ENCODE results near the gene ARFGAP3.
A peak's percentile ranks its signal among the peaks of the same experiment; 100 is the strongest.

The ARFGAP3 gene, protein sequence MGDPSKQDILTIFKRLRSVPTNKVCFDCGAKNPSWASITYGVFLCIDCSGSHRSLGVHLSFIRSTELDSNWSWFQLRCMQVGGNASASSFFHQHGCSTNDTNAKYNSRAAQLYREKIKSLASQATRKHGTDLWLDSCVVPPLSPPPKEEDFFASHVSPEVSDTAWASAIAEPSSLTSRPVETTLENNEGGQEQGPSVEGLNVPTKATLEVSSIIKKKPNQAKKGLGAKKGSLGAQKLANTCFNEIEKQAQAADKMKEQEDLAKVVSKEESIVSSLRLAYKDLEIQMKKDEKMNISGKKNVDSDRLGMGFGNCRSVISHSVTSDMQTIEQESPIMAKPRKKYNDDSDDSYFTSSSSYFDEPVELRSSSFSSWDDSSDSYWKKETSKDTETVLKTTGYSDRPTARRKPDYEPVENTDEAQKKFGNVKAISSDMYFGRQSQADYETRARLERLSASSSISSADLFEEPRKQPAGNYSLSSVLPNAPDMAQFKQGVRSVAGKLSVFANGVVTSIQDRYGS

DNA sequence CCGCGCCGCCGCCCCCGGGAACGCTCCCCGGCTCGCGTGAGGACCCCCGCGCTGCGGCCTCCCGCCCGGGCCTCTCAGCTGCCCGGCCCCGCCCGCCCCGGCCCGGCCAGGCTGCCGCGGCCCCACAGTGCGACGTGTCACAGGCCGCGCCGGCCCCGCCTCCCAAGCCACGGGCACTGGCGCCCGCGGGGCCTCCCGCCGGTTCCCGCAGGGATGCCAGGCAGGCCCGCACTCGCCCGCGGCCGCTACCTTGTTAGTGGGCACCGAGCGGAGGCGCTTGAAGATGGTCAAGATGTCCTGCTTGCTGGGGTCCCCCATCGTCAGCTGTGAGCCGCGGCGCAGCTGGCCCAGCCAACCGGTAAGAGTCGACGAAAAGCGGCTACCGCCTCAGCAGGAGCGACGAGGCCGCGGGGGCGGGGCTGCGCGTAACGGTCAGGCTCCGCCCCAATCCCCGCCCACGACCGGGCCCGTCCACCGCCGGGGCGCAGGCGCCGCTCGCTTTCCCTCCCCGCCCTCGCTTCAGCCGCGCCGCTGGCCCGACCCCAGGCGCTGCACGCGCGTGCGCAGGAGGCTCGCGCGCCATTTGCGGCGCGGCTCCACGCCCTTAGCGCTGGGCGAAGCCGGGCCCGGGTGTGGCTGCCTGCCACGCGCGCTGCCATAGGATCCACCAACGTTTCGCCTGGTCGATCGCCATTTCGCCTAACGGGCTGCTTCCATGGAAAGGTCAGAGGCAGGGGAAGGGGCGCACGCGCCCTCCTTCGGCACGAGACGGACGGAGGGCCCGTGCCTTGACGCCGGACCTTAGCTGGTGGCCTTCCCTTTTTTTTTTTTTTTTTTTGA, at the start of gene ARFGAP3:
ARFGAP3 (minus strand) TSS at position 409 of the 840 bp plus-strand sequence; CDS start at position 318, 91 bp downstream.
- DNase-seq (ENCODE audit: low read depth, low spot score), result peak; percentile 95

- DNase-seq (ENCODE audit: low read depth, low spot score), result no peak
Measured at GRCh38 chr22:42905702-42906183, 48.7 kb upstream of the ARFGAP3 start.

GRCh38 chr22:42905217-42905616, 48.1 kb upstream of the ARFGAP3 start:
- DNase-seq (ENCODE audit: low read depth, low spot score), result no peak

DNA sequence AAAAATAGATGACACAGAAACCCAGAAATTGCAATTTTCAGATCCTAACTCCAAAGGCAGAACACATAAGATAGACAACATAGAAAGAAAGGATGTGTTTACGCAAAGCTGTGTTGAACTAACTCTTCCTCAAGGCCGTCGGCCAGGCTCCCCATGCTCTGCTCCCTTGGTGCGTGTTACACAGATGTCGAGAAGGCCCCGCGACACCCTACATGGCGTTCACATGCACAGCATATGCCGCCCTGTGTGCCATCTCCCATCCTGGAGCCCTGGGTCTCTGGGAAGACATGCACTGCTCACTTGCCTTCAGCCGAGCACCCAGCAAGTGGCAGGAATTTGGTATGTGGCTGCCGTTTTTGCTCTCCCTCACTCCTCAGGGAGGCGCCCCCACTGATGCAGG, 47.0 kb upstream of the ARFGAP3 start:
- no peak for DNase-seq (ENCODE audit: low read depth, low spot score)

DNA sequence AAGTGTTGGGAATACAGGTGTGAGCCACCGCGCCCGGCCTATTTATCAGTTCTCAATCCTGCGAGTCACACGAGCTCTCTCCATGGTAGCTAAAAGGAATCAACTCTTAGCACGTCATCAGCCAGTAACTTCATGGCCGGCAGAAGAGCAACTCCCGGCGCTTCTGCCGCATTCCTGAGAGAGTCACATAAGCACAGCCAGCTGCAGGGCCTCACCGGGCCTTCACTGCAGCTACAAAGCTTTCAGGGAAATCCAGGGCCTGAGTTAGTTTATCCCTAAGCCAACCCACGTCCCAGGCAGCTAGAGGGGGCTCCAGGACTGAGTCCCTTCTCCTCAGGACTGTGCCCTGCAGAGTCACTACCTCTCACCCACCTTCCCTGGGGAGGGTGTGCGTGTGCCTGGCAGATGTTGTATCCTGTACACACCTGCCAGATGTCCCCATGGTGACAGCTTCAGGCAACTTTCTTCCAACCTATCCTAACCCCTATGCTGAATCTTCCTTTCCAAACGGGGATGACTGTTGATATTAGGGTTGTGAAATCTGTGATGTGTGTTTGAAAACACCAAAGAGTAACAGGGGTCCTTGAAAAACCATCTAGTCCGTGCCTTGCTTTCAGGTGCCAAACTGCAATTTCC, 45.9 kb upstream of the ARFGAP3 start:
- DNase-seq (ENCODE audit: low read depth, low spot score), result peak; percentile 94

DNA sequence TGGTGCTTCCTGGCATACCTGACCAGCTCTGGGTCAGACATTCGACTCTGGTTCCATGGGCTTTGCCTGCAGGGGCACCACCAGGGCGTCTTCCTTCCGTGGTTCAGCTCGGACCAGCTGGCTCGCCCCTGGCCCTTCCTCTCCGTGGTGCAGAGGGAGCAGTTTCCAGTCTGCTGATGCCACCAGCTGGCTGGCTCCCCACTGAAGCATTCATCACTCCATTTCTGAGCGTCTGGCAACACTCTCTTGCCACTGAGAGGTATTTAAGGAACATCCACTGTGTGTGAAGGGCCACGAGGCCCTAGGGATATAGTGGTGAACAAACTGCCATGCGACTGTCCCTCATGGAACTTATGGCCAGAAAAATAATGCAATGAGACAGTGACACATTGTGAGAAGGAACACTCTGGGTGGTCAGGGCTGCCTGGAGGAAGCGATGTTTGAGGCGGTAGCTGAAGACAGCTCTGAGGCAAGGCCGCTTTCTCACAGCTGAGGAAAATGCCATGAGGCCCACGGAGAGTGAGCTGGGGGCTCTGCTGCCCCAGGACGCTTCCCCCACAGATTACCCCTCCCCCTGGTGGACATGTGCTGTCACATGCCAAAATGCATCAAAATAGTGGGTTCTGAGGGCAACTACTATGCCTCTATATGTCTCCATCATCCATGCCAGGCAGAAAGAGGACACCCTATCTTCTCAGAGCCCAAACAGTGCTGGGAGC, 44.9 kb upstream of the ARFGAP3 start:
- DNase-seq (ENCODE audit: low read depth, low spot score), result no peak

- no peak for DNase-seq (ENCODE audit: low read depth, low spot score)
Measured at GRCh38 chr22:42897960-42898359, 40.9 kb upstream of the ARFGAP3 start.

- DNase-seq (ENCODE audit: low read depth, low spot score), result no peak
Measured at GRCh38 chr22:42895541-42895981, 38.5 kb upstream of the ARFGAP3 start.

DNA sequence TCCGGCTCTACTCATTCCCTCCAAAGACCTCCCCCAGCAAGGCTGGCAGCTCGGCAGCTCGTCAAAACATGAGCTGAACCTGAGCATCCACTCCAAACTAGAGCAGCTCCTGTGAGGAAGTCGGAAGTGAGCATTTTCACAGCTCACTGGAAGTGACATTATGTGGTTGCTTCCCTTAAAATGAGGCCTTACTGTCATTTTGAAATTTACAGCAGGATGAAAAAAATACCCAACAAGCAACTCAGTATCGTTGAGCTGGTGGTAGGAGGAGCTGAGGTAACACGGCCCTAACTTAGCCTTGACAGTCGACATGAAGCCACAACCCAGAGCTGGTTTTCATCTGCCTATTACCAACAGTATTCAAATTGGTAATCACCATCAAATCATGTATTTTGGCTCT, 38.0 kb upstream of the ARFGAP3 start:
- DNase-seq (ENCODE audit: low read depth, low spot score), result no peak

DNA sequence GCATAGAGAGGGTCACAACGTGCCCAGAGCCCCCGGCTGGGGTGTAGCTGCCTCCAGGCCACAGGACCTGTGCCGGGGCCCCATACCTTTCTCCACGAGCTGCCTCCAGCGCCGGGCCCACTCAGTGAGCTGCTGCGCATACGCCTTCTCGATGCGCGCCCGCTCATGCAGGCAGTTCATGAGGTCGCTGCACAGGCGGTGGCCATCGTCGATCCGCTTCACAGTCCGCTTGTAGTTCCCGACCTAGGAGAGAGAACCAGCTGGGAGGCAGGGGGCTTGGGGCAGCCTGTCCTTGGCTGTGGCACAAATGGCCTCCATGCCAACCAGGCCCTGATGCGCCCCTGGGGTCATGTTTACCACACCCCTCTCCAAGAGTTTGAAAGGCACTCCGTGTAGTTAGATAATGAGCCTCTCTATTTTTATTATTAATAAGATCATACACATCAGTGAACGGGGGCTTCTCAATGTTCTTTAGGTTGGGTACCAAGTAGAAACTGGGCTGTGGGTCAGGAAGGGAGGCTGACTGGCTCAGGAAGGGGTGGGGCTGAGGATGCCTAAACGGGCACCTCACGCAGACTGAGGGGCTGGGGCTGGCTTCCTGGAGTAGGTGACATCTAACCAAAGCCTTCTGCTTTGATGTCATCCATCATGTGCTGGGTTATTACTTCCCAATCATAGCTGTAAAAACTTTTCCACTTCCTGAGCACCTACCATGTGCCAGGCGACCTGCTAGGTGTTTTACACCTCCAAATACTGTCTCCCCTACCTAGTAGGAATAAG, 36.5 kb upstream of the ARFGAP3 start:
- no peak for DNase-seq (ENCODE audit: low read depth, low spot score)

DNA sequence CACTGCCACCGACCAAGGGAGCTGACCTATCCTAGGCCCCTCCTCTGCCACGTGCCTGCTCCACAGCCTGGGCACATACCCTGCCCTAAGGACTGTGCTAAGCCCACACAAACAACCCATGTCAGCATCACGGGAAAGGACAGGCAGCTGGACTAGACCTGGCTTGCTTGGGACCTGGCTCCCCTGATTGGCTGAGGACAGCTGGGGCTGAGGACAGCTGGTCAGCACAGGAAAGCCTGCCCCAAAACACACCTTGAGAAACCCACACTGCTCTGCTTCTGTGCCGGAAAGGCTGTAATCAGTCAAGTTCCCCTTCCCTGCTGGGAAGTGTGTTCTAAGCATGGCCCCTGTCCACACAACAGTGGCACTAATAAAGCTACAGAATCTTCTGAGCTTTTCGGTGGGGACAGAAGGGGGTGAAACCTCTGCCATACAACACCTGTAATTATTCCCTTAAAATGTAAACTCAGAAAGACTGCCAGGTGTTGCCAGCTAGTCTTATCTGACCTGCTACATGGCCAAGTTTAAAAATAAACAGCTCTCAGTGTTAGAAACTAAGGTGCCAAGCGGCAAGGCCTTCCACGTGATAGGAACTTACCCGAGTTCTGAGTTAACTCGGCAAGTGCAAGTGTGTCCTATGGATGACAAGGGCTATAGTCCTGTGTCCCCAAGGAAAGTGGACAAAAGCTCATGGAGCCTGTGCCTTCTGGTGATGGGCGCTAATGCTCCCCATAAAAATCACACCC, 35.7 kb upstream of the ARFGAP3 start:
- no peak for DNase-seq (ENCODE audit: low read depth, low spot score)

- no peak for DNase-seq (ENCODE audit: low read depth, low spot score)
Measured at GRCh38 chr22:42892156-42892555, 35.1 kb upstream of the ARFGAP3 start.

DNA sequence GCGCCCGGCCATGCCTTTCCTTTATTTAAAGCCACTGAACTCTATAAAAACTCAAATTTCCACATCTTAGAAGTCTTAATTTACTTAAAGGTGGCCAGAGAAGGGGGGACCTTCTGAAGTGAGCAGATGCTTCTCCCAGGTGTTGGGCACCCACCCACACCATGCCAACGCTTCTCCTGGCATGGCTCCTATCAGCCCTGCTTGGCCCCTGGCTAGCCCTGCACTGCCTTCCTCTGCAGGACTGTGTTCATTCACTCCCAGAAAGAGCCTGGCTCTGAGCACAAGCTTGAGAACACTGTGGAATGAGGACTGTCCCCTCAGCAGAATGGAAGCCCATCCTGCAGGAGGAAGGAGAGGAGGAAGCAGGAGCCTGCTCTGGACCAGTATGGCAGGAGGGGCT, 34.6 kb upstream of the ARFGAP3 start:
- no peak for DNase-seq (ENCODE audit: low read depth, low spot score)

GRCh38 chr22:42891008-42891407, 33.9 kb upstream of the ARFGAP3 start:
- DNase-seq (ENCODE audit: low read depth, low spot score), result no peak

- DNase-seq (ENCODE audit: low read depth, low spot score), result no peak
Measured at GRCh38 chr22:42889304-42889703, 32.2 kb upstream of the ARFGAP3 start.

DNA sequence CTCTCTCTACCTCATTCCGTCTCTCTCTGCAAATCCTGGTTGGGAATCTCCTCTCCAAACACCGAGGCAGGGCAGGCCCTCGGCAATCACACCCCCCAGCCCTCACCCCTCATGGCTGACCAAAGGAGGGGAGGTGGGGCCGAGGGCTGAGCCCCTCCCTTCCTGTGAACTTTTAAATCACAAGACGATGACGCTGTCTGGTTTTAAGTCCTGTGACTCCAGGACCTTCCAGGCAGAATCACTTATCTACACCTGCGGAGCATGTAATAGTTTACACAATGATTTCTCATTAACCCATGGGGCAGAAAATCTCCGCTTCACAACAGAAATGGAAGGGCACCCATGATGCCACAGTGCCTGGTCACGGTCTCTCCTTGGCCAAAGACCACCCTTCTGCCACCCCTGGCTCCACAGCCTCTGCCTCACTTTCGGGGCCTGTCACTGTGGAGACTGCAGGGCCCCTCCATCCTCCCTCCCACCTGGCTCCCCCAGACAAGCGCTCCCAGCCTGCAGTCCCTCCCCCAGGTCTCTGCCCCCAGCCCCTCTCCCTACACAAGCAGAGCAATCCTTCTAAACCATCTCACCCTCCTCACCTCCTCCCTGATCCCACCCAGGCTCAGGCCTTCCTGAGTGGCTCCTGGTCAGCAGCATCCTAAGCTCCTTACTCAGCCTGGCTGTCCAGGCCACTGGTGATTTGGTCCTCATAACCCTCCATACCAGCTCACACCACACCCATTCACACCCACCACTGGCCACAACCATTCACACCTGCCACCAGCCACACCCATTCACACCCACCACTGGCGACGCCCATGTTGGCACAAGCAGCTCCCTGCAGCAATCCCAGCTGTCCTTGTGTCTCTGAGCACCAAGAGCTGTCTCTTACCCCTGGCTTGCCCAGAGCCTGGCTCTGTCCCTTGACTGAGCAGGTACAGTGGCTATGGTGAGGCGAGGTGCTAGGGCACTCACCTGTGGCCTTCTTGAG, 30.7 kb upstream of the ARFGAP3 start:
- no peak for DNase-seq (ENCODE audit: low read depth, low spot score)

- DNase-seq (ENCODE audit: low read depth, low spot score), result no peak
Measured at GRCh38 chr22:42887120-42887519, 30.0 kb upstream of the ARFGAP3 start.

DNA sequence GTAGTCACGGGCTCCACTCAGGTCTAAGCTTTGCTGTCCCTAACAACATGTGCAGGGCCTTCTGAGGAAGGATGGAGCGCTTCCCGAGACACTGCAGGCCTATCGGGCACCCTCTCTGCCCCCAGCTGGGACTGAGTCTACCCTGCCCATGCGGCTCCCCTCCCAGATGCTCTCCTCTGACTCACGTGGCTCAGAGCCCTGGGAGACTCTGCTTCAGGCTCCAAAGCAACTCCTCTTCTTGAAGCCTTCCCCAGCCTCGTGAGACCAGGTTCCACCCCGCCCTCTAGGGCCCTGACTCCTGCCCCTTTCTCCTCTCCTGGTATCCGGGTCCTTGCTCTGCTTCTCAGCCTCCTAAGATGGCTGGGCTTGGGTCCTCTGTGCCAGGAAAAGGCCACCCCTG, 28.4 kb upstream of the ARFGAP3 start:
- no peak for DNase-seq (ENCODE audit: low read depth, low spot score)
